ENCODE measurements around the gene NKAIN2. TPM values are rescaled to one million over a fixed set of nuclear protein-coding genes. Genes with fewer than 3 reads are reported as not detected.

The NKAIN2 gene
- polyA plus RNA-seq, 1 donor (not counting 4 experiments of a cell fraction or from before 2014, with no cell fraction given) = 0.13 TPM

DNA sequence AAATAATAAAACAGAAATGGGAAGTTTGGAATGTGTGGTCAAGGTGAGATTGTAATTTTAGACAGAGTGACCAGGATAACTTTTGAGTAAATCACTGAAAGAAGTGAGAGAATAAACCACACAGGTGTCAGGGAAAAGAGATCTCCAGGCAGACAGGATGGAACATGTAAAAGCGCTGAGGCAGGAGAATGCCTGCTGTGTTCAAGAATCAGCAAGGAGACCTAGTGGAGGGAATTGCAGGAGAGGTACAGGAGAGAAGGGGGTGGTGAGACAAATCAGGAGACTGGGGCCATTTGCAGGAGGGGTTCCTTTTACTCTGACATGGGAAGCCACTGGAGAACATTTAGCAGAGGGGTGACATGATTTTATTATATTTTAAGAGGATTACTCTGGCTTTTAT, 456.7 kb downstream of the NKAIN2 start:
- Histone ChIP-seq H3K79me2 (ENCODE audit: control insufficient read depth, insufficient read depth, low read length) (no peaks in the 10 kb centered on the region), H4K20me1 (ENCODE audit: control insufficient read depth, extremely low read depth, insufficient read depth, low read length) (no peaks in the 10 kb centered on the region), H3K4me1 (ENCODE audit: control insufficient read depth, extremely low read depth, insufficient read depth, low read length) (no peaks in the 10 kb centered on the region), H3K27ac (ENCODE audit: control insufficient read depth, insufficient read depth, low read length) (no peak overlapping the region), H3K9me1 (ENCODE audit: control insufficient read depth, extremely low read depth, insufficient read depth, low read length) (no peaks in the 10 kb centered on the region), H3K4me3 (ENCODE audit: control insufficient read depth in 2 of 3, extremely low read depth in 1 of 3, insufficient read depth in 2 of 3, low read depth in 1 of 3, low read length in 3 of 3) (no peak overlapping the region), H3K9me3 (ENCODE audit: control insufficient read depth, low read depth, low read length) (no peaks in the 10 kb centered on the region), H3K36me3 (ENCODE audit: control insufficient read depth in 2 of 2, extremely low read depth in 1 of 2, insufficient read depth in 2 of 2, low read length in 2 of 2) (no peaks in the 10 kb centered on the region), H3K4me2 (ENCODE audit: control insufficient read depth, extremely low read depth, insufficient read depth, low read depth, low read length) (no peak overlapping the region), H3K9ac (ENCODE audit: control insufficient read depth, extremely low read depth, insufficient read depth, low read length) (no peak overlapping the region), H2AFZ (ENCODE audit: control insufficient read depth, low read length) (no peak overlapping the region), H3K27me3 (ENCODE audit: control insufficient read depth, extremely low read depth, insufficient read depth, low read length) (no peaks in the 10 kb centered on the region)
- FAIRE-seq = no peak
- TF ChIP-seq, protein P1, sequence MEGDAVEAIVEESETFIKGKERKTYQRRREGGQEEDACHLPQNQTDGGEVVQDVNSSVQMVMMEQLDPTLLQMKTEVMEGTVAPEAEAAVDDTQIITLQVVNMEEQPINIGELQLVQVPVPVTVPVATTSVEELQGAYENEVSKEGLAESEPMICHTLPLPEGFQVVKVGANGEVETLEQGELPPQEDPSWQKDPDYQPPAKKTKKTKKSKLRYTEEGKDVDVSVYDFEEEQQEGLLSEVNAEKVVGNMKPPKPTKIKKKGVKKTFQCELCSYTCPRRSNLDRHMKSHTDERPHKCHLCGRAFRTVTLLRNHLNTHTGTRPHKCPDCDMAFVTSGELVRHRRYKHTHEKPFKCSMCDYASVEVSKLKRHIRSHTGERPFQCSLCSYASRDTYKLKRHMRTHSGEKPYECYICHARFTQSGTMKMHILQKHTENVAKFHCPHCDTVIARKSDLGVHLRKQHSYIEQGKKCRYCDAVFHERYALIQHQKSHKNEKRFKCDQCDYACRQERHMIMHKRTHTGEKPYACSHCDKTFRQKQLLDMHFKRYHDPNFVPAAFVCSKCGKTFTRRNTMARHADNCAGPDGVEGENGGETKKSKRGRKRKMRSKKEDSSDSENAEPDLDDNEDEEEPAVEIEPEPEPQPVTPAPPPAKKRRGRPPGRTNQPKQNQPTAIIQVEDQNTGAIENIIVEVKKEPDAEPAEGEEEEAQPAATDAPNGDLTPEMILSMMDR (optimal IDR thresholded peaks at IDR 0.05 in 1 of 3, IDR thresholded peaks at IDR 0.05 in 1 of 3, conservative IDR thresholded peaks at IDR 0.05 in 1 of 3; ENCODE audit: extremely low read depth in 1 of 3, insufficient read depth in 2 of 3, low read length in 3 of 3) = no peak
- TF ChIP-seq EZH2 (IDR thresholded peaks at IDR 0.05; ENCODE audit: low read length) = no peak
- DNase-seq (ENCODE audit: low read depth, low spot score) = no peak
- dilution Hi-C loops (cut with MboI; ENCODE audit: extremely low pct_ligation_motif_present, low sequenced_read_pairs) = no loop called here

DNA sequence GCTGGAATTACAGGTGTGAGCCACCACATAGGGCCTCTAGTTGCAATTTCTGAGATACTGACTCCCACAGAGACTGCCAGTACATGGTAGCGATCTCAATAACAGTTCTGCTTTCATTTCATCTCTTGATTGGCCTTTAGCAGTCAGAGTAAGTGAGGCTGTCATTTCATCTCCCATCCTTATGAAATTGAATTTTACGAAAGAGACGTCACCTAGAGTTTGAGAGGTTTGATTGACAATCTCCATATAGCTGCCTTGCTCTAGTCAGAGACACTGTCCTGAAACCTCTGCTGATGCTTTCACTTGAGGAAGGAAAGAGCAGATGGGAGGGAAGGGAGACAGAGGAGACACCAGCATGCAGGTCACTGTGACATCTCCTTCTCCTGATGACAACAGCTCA, 466.1 kb downstream of the NKAIN2 start:
- no peaks in the 10 kb centered on the region for H3K4me1 ChIP-seq (ENCODE audit: control insufficient read depth, extremely low read depth, insufficient read depth, low read length)
- H3K4me2 ChIP-seq (ENCODE audit: control insufficient read depth, extremely low read depth, insufficient read depth, low read depth, low read length) = no peak overlapping the region
- no peak overlapping the region for H3K27ac ChIP-seq (ENCODE audit: control insufficient read depth, insufficient read depth, low read length)
- no peak overlapping the region for H3K4me3 ChIP-seq (ENCODE audit: control insufficient read depth in 2 of 3, extremely low read depth in 1 of 3, insufficient read depth in 2 of 3, low read depth in 1 of 3, low read length in 3 of 3)
- no peak overlapping the region for H2AFZ ChIP-seq (ENCODE audit: control insufficient read depth, low read length)
- H3K36me3 ChIP-seq (ENCODE audit: control insufficient read depth in 2 of 2, extremely low read depth in 1 of 2, insufficient read depth in 2 of 2, low read length in 2 of 2) = no peaks in the 10 kb centered on the region
- H4K20me1 ChIP-seq (ENCODE audit: control insufficient read depth, extremely low read depth, insufficient read depth, low read length) = no peaks in the 10 kb centered on the region
- H3K9me3 ChIP-seq (ENCODE audit: control insufficient read depth, low read depth, low read length) = no peaks in the 10 kb centered on the region
- FAIRE-seq (no peak), DNase-seq (ENCODE audit: low read depth, low spot score) (no peak)
- dilution Hi-C loops (cut with MboI; ENCODE audit: extremely low pct_ligation_motif_present, low sequenced_read_pairs) = no loop called here
- no peaks in the 10 kb centered on the region for H3K79me2 ChIP-seq (ENCODE audit: control insufficient read depth, insufficient read depth, low read length)
- H3K9ac ChIP-seq (ENCODE audit: control insufficient read depth, extremely low read depth, insufficient read depth, low read length) = no peak overlapping the region
- no peaks in the 10 kb centered on the region for H3K9me1 ChIP-seq (ENCODE audit: control insufficient read depth, extremely low read depth, insufficient read depth, low read length)
- TF ChIP-seq, protein P1 (optimal IDR thresholded peaks at IDR 0.05 in 1 of 3, IDR thresholded peaks at IDR 0.05 in 1 of 3, conservative IDR thresholded peaks at IDR 0.05 in 1 of 3; ENCODE audit: extremely low read depth in 1 of 3, insufficient read depth in 2 of 3, low read length in 3 of 3) = no peak
- no peak for TF ChIP-seq EZH2 (IDR thresholded peaks at IDR 0.05; ENCODE audit: low read length)
- H3K27me3 ChIP-seq (ENCODE audit: control insufficient read depth, extremely low read depth, insufficient read depth, low read length) = no peaks in the 10 kb centered on the region
